GM19025 (cell line): Measurements from ENCODE around the gene PROM2.
"Not testable (repeated sequence)": the region's sequence is repeated elsewhere in the genome, so short reads cannot be mapped to it uniquely, and the experiment has no call there.

ENCODE experiments used
- ATAC-seq: cut with Tn5 transposase; IDR thresholded peaks from one replicate; pipeline ENCODE4 v1.9.1; 2021; ENCODE audit warnings: mild to moderate bottlenecking, low read depth, moderate library complexity; ENCODE audit not compliant: unreplicated experiment

PROM2 gene

DNA sequence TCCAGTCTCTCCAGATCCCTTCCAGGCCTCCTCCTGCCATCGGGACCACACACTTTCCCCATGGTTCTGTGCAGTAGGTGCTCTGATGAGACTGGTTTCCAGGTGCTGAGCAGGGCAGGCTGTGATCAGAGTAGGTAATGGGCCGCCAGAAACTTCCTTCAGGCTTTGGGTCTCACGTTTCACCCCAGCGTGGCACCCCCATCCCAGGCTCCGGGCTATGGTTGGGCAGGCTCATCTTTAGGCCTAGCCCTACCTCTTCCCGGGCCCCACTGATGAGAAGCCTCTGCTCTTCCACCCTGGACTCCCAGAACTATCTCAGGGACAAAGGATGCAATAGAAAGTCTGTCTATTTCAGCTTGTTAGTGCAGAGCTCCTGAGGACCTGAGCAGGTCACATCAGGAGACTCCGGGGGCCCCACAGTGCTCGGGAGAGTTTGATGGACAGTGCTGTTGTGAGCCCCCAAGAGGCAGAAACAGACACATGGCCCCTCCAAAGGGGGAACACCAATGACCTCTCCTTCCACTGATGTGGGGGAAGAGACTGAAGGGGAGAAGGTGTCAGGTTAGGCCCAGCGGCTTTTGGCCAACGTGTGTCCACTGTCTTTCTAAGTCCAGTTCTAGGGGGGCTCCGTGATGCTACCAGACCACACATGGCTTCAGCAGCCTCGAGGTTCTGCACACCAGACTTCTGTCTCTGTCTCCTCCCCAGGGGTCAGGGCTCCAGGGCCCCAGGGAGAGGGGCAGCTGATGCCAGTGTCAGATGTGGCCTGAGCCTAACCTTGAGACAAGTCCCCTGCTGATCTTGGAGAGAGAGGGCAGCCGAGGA lies 5.8 kb upstream of the PROM2 start:
- no peak for ATAC-seq

DNA sequence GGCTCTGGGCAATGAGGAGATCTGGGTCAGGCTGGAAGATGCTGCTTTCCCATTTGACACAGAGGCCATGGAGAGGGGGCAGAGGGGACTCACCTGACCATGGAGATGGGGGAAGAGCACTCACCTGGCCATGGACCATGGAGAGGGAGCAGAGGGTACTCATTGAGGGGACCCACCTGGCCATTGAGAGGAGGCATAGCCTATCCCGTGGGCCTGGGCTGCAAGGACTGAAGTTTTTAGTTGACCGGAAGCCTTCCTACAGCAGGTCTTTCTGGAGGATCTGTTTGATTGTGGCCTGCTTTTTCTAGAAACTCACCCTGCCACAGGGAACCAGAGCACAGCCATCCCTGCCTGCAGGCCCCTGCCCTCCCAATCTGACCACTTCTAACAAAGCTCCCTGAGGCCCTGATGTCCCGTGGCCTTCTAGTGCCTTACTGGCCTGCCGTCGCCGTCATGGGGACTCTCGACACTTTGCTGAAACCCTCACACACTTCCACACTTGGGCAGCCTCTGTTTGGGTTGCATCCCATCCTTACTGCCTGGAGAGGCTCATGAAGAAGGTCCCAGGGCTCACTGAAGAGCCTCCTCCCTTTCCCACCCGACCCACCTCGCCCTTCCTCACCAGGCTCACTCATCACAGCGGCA lies 5.1 kb upstream of the PROM2 start:
- no peak for ATAC-seq

DNA sequence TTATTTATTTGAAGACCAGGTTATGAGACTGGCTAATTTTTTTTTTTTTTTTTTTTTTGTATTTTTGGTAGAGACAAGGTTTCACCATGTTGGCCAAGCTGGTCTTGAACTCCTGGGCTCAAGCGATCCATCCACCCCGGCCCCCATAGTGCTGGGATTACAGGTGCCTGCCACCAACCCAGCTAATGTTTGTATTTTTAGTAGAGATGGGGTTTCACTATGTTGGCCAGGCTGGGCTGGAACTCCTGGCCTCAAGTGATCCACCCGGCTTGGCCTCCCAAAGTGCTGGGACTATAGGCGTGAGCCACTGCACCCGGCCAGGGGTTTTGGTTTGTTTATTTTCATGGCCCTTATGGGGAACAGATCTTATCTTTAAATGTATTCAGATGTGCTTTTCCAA lies 4.5 kb upstream of the PROM2 start:
- ATAC-seq, result not testable (repeated sequence)

DNA sequence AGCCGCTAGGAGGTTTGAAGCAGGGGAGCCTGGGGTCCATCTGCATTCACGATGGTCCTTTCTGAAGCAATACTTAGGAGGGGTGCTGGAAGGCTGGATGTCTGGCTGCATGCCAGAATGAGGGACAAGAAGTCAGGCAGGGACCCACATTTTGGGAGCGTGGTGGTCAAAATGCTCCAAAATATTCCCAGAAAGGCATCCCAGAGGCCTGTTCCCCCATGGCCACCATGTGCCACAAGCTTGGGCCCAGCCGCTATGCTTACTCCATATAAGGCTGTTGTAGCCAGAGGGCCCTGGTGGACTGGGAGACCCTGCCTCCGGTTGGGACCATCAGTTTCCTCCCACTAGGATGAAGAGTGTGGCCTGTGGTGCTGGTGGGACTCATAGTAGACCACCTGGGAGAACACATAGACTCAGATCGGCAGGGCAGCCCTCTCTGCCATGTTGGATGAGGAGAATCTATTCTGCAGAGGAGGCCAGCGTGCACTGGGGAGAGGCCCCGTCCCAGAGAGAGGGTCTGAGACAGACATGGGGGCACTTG lies 3.6 kb upstream of the PROM2 start:
- no peak for ATAC-seq

DNA sequence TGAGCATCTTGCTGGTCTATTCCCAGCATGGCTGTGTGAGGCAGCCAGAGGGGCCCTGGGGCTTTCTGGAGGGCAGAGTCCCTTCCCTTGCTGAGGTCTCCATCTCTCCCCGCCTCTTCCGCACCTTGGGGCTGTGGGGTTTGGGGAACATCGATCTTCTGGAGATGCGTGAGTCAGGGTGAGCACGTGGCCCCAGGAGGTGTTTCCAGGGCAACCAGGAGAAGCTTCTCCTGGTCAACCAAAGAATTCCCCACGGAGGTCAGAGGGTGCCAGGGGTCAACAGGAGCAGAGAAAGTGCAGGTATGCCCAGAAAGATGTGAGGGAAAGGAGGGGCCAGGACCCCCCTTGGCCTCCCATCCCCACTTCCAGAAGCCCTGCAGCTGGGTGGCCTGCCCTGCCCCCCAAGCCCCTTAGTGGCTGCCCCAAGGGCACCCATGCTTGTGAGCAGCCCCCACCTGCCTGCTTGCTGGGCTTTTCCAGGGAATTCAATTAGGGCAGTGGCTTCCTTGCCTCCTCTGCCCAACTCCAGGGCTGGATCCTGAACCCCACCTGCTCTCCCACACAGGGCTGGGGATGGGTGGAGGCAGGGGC lies 2.8 kb upstream of the PROM2 start:
- no peak for ATAC-seq

DNA sequence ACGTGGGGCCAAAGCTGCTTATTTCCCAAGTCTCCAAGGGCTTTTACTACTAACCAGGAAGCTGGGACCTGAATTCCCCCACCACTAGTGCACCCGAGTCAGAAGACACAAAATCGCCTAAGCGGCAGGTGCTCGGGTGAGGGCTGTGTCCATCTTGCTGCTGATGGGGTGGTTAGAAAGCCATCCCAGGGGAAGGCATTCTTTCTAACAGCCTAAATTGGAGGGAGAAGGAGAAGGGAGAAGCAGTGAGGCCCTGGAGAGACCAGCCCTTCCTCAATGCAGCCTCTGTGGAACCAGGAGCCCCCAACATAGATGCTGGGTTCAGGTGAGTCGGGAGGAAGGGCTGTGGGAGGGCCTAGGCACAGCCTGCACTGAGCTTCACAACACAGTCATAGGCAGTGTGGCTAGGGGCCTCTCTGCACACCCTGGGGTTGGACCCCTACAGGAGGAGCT lies 1.9 kb upstream of the PROM2 start:
- no peak for ATAC-seq

DNA sequence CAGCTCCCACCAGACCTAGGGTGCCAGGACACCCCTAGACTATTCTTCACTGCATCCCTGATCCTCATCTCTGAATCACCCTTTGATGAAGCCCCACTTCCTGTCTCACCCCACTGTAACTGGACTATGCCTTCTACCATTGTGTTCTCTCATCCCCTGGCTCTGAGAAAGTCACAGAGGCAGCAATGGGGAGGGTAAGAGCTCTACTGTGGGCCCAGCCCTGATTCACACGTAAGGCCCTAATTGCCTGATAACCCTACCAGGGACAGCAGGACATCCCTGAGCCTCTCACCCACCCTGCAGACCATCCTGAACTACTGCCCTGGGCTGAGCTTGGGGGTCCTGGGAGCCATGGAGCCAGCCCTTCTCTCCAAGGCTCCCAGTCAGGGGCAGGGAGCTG lies 1.5 kb upstream of the PROM2 start:
- no peak for ATAC-seq

DNA sequence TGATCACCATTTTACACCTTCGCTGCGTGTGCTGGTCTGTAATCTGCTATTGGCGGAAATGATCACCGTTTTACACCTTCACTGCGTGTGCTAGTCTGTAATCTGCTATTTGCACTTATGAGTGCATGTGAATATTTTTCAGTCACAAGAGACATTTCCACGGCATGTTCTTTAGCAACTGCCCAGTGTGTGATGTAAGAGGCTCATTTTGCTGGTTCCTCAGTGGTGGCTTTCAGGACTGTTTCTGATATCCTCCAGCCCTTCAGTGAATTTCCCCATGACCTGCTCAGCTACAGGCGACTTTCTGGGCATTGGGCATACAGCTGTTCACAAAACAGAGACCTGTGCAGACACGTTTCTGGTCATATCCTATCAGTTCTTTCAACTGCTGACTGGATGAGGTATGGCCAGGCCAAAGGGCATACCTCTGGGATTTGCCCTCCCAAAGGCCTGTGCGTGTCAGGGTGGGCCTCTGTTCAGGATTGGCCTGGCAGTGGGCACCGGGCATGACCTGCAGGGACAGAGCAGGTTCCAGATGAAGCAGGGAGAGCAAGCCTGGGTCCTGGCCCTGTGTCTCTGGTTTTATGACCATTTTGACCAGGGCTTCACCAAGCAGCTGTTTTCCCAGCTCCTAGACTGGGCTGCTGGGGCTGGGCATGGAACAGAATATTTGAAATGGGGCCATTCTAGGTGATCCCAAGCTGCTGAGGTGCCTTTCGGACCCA lies 521 bp upstream of the PROM2 start:
- ATAC-seq, result no peak

DNA sequence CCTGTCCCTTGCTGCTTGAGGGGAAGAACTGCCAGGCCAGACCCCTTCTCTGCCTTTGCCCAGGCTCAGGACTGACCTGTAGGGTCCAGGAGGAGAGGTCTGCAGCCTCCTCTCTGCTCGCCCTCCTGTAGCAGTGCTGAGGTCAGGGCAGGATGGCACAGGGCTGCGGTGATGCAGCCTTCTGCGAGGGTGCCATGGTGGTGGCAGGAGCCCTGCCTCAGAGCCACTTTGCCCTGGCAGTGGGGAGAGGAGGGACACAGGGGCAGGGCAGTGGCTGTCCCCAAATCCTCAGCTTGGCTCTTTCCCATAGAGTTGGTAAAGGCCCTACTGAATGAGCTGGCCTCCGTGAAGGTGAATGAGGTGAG lies 884 bp downstream of the PROM2 start:
- ATAC-seq, result no peak

DNA sequence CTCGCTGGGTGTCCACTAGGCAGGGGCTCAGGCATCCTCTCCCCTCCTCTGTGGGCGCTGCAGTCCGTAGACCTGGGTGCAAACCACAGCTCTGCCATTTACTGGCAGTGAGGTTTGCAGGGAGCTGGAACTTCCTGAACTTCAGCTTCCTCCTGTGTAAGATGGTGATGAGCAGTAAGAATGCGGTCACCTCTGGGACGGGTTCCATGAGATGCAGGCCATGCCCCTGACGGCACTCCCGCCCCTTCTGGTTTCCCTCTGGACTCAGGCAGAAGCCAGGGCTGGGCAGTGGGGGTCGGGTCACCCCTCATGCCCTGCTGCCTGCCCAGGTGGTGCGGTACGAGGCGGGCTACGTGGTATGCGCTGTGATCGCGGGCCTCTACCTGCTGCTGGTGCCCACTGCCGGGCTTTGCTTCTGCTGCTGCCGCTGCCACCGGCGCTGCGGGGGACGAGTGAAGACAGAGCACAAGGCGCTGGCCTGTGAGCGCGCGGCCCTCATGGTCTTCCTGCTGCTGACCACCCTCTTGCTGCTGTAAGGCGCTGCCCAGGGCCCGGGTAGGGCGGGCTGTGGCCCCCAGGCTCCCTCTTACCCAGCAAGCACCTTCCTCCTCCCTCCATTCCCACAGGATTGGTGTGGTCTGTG lies 1.5 kb downstream of the PROM2 start:
- ATAC-seq, result no peak

DNA sequence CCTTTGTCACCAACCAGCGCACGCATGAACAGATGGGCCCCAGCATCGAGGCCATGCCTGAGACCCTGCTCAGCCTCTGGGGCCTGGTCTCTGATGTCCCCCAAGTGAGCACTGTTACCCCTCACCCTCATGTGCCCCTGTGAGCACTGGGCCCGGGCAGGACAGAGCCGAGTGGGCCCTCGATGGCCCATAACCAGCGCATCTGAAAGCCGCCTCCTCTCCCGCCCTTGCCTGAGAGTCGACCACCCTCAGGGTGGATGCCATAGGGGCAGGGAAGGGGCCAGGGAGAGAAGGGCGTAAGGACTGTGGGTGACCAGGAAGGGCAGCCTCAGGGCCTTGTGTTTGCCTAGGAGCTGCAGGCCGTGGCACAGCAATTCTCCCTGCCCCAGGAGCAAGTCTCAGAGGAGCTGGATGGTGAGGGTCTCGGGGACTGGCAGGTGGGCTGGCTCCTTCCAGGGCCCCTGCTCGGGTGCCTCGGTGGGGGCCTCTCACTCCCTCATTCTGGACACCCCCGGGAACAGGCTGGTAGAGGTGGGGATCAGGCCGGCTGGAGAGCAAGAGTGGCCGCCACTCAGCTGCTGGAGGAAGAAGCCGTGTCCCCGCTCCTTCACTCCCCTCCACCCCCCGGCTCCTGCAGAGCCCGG lies 2.1 kb downstream of the PROM2 start:
- no peak for ATAC-seq

DNA sequence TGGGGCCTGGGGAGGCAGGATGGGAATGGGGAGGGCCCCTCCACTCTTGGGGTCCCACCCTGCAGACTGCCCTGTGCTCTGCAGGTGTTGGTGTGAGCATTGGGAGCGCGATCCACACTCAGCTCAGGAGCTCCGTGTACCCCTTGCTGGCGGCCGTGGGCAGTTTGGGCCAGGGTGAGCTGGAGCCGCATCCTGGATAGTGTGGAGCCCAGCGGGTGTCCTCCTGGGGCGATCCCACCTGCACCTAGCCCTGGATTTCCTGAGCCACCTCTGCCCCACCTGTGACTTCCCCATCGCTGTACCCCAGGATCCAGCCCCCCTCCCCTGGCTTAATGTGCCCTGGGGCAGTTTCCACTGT lies 2.6 kb downstream of the PROM2 start:
- ATAC-seq, result no peak

DNA sequence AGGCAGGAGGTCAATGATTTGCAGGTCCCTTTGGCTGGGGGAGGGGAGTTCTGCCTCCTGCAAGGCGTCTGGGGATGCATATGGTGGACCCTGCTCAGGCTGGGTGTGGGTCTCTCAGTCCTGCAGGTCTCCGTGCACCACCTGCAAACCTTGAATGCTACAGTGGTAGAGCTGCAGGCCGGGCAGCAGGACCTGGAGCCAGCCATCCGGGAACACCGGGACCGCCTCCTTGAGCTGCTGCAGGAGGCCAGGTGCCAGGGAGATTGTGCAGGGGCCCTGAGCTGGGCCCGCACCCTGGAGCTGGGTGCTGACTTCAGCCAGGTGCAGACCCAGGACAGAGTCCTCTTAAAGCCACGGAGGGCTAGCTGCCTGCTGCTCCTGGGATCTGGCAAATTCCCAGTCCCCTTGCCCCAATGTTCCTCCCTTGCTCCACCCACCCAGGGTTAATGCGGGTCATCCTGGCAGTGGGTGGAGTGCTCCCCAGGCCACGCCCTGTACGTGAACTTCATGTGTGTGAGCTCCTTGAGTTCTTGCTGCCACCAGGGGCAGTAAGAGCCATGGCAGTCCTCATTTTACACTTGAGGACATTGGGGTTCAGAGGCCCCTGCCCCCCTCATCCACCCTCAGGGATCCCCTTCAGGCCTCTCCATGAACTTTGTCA lies 3.1 kb downstream of the PROM2 start:
- ATAC-seq, result no peak

DNA sequence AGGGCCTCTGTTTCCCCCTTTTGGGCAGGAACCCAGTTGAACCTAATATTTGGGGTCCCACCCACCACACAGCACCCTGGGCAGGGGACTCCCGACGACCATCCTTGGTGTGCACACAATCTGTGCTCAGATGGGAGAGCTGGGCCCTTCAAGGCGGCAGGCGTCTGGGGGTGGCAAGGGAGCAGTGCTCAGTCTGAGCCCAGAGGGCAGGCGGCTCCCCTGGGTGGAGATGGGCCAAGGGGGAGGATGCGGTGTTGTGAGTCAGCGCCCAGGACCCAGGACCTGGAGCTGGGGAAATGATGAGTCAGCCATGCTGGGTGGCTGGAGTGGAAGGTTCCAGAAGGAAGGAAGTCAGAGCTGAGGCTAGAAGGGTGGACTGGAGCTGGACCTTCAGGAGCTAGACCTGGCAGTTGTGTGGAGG lies 3.8 kb downstream of the PROM2 start:
- no peak for ATAC-seq

DNA sequence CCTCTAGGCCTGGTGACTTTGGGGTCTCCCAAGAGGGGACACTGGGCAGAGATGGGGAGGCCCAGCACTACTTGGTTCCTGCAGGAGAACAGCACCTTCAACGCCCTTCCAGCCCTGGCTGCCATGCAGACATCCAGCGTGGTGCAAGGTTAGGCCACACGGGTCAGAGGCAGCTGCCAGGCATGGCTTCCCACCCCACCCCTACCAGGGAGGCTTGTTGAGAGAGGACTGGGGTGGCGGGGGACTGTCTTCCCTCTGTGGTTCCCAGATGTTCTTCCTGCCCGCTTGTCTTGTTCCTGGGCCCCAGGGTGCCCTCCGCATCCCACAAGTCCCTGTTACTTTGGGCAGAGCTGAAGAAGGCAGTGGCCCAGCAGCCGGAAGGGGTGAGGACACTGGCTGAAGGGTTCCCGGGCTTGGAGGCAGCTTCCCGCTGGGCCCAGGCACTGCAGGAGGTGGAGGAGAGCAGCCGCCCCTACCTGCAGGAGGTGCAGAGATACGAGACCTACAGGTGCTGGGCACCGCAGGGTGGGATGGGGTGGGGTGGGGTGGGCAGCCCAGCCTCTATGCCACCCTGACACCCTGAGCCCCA lies 4.5 kb downstream of the PROM2 start:
- no peak for ATAC-seq

DNA sequence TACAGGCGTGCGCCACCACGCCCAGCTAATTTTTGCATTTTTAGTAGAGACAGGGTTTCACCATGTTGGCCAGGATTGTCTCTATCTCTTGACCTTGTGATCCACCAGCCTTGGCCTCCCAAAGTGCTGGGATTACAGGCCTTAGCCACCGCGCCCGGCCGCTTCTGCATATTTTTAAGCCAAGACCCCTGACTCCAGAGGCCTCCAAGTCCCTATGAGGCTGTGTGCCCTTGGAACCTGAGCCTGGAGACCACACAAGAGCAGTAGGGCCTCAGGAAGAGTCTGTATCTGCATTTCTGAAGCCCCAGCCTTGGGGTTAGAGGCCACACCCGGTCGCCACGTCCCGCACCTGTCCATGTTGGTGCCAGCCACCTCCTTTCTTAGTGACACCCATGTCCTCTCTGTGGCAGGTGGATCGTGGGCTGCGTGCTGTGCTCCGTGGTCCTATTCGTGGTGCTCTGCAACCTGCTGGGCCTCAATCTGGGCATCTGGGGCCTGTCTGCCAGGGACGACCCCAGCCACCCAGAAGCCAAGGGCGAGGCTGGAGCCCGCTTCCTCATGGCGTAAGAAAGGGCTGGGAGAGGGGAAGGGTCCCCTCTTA lies 5.3 kb downstream of the PROM2 start:
- no peak for ATAC-seq

DNA sequence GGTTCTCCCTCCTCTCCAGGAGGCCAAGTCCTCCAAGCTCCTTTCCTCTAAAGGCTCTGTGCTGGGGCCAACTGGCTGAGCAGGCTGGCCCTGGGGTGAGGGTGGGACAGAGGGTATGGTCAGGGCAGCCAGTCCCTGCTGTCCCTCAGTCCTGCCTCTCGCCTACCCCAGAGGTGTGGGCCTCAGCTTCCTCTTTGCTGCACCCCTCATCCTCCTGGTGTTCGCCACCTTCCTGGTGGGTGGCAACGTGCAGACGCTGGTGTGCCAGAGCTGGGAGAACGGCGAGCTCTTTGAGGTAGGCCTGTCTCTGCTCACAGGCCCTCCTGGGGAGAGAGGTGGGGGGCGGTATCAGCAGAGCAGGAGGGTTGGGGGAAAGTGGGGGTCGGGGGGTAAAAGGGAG lies 6.8 kb downstream of the PROM2 start:
- no peak for ATAC-seq

DNA sequence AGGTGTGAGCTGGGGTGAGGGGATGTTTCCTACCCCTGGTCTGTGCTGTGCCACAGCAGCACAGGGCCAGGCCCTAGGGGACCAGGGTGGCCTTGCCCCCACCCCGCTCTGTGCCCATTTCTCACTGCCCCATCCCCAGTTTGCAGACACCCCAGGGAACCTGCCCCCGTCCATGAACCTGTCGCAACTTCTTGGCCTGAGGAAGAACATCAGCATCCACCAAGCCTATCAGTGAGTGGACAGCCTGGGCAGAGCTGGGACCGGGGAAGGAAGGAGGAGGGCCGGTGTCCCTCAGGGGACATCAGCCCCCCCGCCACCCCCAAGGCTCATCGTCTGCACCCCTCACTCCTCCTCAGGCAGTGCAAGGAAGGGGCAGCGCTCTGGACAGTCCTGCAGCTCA lies 7.5 kb downstream of the PROM2 start:
- ATAC-seq, result no peak

DNA sequence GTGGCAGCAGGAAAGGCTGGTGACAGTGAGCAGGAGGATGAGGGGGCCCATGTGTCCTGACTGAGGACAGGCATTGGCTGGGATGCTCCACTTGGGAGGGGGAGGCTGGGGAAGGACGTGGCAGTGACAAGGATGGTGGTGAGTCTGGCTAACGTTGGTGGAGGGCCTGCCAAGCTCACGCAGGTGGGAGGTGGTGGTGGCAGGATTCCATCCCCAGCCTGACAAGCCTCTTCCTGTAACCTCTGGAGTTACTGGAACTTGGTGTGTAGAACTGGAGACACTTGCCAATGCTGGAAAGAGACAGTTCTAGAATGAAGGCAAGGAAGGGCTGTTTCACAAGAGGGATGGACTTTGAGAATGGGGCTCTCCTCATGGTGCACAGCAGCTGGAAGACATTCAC lies 8.2 kb downstream of the PROM2 start:
- no peak for ATAC-seq
